Embryonic facial prominence (tissue), 1 donor: ENCODE data around the gene AK8.

Experiments used
- DNase-seq: peaks from one replicate; pipeline ENCODE4 v3.0.0-alpha.2; 2016; ENCODE audit errors: extremely low spot score

The AK8 gene

GRCh38 chr9:132887181-132888120 is 9.4 kb upstream of the AK8 start:
- no peak for DNase-seq

GRCh38 chr9:132886334-132886725 is 8.2 kb upstream of the AK8 start:
- DNase-seq, result no peak

DNA sequence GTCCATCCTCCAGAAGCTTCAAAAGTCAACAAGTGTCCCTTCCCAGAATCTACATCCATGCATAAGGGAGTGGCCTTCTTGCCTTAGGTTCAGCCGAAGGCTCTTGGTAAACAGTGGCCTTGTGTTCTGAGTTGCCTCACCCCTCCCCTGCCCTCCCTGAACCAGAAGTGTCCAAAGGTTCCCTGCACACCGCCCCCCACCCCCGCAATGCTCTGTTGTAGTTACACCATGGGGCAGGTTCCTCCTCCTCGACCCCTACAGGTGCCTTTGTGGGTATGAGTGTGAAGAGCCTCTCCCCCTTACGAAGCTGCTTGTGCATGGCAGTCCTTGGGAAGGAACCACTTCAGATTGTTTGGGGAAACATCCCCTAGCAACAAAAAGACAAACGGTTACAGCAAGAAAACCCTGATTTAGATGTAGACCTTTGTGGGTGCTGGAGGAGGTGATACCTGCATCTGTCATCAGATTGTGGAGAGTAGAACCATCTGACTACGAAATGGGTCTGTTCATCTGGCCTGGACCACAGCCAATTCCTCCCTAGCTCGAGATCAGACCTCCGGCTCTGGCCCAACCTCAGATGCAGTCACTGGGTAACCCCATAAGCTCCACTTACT is 7.7 kb upstream of the AK8 start:
- no peak for DNase-seq

DNA sequence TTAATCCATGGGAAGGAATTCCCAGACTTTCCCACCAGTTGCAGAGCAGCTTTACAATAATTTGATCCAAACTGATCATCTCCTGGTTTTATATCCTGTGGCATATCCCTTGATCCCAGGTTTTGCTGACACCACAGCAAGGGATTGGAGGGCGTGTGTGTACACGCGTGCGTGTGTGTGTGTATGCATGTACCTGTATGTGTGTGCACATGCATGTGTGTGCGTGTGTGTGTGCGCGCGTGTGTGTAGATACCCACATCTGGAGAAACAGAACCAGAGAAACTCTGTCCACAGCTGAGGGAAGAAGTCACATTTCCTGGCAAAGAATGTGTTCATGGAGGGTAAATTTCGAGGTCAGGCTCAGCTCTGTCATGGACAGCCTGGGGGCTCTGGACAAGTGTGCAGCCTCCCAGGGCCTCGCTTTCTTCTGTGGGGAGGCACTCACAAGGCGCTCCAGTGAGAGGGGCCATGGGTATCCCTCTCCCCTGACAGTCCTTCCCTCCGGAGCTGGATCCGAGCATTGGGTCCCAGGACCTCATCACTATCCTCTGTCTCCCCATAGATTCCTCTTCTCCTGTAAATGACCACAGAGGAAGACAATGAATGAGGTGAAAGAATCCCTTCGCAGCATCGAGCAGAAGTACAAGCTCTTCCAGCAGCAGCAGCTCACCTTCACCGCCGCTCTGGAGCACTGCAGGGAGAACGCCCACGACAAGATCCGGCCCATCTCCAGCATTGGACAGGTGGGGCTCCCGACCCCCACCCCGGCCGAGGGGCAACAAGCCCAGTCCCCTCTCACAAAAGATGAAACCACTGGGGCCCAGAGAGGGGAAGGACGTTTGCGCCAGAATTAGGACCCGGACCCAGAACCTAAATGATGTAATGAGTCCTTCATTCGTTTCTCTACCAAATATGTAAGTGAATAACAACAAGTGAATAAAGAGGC is 5.5 kb upstream of the AK8 start:
- no peak for DNase-seq

DNA sequence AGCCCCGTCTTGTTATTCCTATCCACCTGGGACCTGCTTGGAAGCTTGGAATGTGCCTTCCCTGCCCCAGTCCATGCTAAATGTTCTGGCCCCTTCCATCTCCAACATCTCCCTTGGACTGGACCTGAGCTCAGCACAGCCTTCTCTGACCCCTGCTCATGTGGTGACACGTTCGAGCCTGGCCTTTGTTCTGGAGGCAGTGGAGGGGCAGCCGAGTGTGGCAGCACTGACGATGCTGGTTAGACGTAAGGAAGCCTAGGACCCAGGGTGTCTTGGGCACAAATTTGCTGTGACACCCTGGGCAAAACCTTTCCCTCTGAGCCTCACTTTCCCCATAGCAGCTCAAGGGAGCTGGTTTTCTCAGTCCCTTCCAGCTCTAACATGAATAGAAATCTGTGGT is 4.5 kb upstream of the AK8 start:
- DNase-seq, result no peak

DNA sequence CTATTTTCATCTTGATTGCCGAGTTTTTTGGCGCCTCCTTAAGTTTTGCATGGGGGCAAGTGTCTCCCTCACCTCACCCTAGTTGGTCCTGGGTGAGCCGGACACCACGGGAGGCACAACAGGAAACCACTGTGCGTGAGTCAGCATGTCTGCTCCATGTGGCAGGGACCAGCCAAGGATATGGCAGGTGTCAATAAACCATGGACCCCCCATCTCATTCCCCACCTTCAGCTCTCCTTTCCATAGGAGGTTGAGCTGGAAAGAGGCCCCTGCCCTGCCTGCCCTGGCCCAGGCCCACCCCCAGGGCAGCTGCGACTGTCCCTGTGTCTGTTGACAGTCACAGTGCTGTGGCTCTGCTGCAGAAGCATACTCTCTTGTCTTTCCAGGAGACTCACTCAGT is 3.7 kb upstream of the AK8 start:
- no peak for DNase-seq

- DNase-seq, result no peak
Observed at GRCh38 chr9:132880324-132880661, 2.2 kb upstream of the AK8 start.

GRCh38 chr9:132879457-132880323 is 1.6 kb upstream of the AK8 start:
- DNase-seq, result no peak

DNA sequence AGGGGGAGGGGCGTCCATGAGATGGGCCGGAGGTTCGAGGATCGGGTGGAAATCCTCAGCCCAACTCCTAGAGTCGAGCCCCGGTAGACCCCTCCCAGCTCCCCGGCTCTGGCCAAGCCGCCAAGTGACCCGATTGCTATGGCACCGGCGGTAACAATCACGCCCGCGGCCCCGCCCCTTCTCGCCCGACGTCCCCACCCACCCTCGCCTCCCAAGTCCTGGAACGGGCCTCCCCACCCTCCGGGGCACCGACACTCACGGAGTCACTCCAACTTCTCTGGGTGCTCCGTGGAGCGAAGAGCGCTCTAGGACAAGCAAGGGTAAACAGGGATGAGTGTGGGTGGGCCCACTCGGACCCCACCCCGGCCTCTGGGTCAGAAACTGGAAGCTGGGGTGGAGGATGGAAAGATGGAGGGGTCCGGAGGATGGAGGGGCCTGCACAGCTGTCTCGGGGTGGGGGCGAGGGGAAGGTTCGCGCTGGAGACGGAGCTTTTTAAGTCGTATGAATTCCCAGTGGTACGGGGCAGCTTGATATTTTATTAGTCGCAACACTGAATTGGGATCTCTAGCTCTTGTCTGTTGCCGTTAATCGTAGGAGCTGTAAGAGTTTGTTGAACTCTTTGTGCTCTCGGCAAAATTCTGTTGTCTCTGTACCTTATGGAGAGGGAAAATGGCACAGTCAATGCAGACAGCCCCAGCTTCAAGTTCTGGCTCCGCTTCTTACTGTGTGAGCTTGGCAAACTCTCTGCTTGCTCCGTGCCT is 792 bp upstream of the AK8 start, which contains the start of gene SPACA9:
SPACA9 (plus strand) TSS at position 204 of the 762 bp plus-strand sequence. CDS start 5,050 bp downstream, outside the sequence.
- DNase-seq, result peak; percentile 62

- DNase-seq, result no peak
Observed at GRCh38 chr9:132877458-132877823, 643 bp downstream of the AK8 start.

- DNase-seq, result no peak
Observed at GRCh38 chr9:132876849-132877248, 1.2 kb downstream of the AK8 start.

DNA sequence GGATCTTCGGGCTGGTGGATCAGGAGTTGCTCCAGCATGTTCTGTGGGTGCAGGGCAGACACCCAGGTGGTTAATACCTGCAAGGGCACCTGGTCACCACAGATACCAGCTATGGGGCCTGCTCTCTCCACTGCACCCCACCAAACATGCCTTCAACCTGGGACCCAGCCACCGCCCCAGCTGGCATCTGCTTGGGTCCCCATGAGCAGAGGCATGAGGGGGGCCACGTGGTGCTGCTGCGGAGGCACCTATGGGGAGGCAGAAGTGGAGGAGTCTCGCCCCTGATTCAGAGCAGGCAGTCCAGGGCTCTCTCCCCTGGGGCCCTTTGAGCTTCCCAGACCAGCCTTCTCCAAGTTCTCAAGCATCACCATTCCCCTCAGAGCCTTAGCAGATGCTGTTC is 2.9 kb downstream of the AK8 start:
- DNase-seq, result no peak

DNA sequence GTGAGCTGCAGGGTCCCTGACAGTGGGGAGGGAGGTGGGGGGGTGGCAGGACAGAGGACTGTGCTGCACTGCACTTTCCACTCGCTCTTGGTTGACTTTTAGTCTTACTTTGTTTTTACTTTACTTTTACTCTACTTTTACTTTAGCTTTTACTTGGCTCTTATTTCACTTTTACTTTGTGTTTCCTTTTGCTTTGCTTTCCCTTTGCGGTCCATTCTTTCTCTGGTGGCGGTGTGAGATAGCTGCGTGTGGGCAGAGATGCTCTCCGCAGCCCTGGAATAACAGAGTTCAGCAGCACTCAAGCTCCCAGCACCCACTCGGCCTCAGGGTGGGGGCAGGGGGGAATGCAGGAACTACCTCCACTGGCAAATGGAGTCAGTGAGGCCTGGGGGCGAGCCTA is 4.7 kb downstream of the AK8 start:
- no peak for DNase-seq

DNA sequence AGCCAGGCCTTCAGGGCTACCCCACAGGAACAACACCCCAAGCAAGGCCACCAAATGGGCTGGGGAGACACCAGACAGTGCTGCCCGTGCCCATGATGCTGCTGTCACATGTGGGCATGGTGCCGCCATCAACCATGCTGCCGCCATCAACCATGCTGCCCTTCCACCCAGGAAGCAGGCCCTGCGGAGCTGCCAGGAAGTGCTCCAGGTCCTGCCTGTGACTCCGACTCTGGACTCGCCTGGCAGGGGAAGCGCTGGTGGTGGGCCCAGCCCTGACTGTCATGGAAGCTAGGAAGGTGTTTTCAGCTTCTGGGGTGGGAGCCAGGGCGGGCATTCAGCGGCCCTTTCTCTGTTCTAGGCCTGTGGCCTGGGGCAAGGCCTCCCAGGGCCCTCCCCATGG is 8.8 kb downstream of the AK8 start:
- DNase-seq, result no peak

DNA sequence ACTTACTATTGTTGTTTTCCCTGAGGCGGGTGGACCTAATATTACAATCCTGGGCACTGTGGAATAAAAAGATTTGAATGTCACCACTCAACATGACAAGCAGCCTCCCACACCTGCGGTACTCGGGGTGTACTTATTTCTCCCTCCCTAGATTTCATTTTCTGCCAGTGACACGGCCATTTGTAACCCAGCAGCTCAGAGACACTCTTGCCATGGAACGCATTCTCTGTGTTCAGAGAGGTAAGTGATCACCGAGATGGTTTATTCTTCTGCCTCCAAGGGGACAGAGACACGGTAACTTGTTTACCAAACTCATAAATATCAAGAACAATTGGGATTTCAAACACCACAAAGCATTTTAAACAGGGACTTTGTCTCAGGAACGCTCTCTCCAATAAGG is 11.2 kb downstream of the AK8 start:
- DNase-seq, result no peak

GRCh38 chr9:132864691-132865090 is 13.4 kb downstream of the AK8 start:
- DNase-seq, result no peak

DNA sequence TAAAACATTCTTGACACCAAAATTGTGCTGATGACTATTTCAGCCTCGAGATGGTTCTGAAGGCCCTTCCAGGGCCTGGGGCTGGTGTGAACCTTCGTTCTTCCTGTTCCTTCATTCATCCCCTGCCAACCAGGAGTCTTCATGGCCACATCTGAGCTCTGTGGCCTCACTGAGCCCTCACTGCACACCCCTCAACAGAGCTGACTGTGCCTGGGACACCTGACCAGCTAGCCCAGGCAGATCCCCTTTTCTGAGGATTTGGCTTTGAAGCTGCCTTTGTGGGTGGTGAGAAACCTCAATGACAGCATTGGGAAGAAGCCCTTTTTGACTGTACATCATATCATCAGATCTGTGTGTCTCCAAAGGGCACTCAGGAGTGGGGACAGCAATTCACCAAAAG is 13.8 kb downstream of the AK8 start:
- no peak for DNase-seq

GRCh38 chr9:132863096-132863495 is 15.0 kb downstream of the AK8 start:
- DNase-seq, result no peak

- no peak for DNase-seq
Observed at GRCh38 chr9:132862533-132862932, 15.6 kb downstream of the AK8 start.

GRCh38 chr9:132861666-132862065 is 16.4 kb downstream of the AK8 start:
- DNase-seq, result no peak

DNA sequence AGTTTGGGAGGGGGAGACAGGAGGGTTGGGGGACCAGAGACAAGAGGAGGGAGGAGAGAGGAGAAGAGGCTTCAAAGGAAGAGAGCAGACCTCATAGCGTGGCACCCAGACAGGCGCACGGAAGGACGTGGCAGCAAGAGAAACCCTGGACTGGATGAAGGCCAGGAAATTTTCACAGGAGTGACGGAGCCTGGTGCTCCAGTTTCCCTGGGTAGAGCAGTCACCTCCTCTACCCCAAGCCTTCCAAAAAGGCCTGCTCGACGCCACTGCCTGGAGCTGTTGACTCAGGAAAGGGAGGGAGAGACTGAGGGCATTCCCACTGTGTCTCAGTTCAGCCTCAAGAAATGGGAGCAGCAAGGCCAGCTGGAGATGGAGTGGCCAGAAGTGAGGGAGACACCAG is 19.3 kb downstream of the AK8 start:
- no peak for DNase-seq
